ENCODE data around the gene ACTG1. TPM values are rescaled to one million over a fixed set of nuclear protein-coding genes. Genes with fewer than 3 reads are reported as not detected.
"Not testable (repeated sequence)": the region's sequence is repeated elsewhere in the genome, so short reads cannot be mapped to it uniquely, and the experiment has no call there.

The ACTG1 gene
- total RNA-seq, 4 donors from 2014 or later, result 1,168 to 4,304 (median 2,945) TPM

DNA sequence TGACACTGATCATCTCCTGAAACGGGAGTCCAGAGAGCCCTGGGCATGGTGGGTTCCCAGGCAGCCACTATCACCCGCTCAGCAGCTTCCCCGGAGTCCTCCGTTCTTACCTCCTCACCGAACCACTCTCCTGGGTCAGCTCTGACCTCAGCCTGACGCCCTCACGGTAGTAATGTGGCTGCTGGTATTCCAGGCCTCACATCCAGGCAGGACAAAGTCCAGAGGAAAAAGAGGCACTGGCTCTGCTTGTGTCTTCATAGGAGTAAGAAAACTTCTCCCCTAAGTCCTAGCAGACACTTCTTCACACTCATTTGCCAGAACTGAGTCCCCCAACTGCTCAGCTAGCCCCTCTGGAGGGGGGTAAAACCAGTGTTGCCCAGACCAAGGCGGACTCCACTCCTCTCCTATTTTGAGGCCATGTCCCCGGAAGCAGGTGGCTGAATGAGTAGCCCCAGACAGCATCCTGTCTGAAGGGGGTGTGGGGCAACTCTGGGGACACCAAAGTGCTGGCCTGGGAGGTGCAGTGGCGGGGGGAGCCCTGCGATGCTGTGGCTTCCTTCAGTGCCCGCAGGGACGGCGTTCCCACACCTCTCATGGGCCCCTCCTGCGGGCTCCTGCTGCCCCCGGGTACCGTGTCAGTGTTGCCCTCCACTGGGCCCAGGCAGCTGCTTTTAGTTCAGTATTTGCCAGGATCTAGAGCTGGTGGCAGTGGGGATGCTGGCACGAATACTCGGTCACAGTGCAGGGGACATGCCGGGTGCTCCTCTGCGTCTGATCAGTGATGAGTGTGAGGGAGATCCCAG lies 20.9 kb upstream of the ACTG1 start:
- Histone ChIP-seq H3K27me3 (no peaks in the 10 kb centered on the region), H3K4me3 (replicated peaks in 1 of 3) (no peak overlapping the region)
- intact Hi-C loops (cut with DNase I), result no loop called here

DNA sequence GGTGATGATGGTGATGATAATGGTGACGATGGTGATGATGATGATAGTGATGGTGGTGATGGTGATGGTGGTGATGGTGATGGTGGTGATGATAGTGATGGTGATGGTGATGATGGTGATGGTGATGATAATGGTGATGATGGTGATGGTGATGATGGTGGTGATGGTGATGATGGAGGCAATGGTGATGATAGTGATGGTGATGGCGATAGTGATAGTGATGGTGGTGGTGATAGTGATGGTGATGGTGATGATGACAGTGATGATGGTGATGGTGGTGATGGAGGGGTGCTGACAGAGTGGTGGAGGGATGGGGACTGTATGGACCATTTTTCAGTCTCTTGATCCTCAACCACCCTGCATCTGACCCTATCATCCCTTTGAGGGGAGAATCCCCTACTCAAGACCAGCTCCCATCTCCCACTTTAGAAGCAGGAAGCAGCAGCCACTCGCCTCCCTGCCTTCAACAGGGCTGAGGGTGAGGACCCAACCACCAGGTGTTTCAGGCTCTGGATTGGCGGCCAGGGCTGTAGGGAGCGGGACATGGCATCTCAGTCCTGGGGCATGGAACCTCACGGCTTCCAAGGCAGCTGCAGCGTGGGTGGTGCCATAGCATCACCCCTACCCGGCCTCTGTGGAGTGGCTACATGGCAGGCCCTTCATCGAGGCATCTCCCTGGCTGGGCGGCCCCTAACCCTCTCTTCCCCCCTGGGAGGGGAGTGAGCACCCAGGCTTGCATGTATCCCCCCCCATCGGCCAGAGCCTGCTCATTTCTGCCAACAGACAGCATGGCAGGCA lies 20.1 kb upstream of the ACTG1 start:
- H3K4me1 ChIP-seq, result peaks cover 7 to 35% of the 10 kb centered on the region in 2 donors
- WGBS, 2 donors, result 92% methylated on average over 4 to 10 of the region's 11 CpGs
- no peaks in the 10 kb centered on the region for H3K36me3 ChIP-seq
- TF ChIP-seq POLR2A (IDR thresholded peaks at IDR 0.05), result no peak
- TF ChIP-seq, protein P1, sequence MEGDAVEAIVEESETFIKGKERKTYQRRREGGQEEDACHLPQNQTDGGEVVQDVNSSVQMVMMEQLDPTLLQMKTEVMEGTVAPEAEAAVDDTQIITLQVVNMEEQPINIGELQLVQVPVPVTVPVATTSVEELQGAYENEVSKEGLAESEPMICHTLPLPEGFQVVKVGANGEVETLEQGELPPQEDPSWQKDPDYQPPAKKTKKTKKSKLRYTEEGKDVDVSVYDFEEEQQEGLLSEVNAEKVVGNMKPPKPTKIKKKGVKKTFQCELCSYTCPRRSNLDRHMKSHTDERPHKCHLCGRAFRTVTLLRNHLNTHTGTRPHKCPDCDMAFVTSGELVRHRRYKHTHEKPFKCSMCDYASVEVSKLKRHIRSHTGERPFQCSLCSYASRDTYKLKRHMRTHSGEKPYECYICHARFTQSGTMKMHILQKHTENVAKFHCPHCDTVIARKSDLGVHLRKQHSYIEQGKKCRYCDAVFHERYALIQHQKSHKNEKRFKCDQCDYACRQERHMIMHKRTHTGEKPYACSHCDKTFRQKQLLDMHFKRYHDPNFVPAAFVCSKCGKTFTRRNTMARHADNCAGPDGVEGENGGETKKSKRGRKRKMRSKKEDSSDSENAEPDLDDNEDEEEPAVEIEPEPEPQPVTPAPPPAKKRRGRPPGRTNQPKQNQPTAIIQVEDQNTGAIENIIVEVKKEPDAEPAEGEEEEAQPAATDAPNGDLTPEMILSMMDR (IDR thresholded peaks at IDR 0.05), result no peak
- intact Hi-C loops (cut with DNase I), result no loop called here
- no peaks in the 10 kb centered on the region for H3K9me3 ChIP-seq
- no peaks in the 10 kb centered on the region for H3K27me3 ChIP-seq
- H3K27ac ChIP-seq, result no peak overlapping the region
- no peak for DNase-seq
- no peak overlapping the region for H3K4me3 ChIP-seq (replicated peaks in 1 of 3)

More for the DNA sequence above, 20.9 kb upstream of the ACTG1 start:
- no peak for TF ChIP-seq POLR2A (IDR thresholded peaks at IDR 0.05)
- TF ChIP-seq, protein P1 (IDR thresholded peaks at IDR 0.05), result no peak
- 72 to 85% methylated on average over 12 to 13 of the region's 21 CpGs for WGBS, 2 donors
- Histone ChIP-seq H3K36me3 (no peaks in the 10 kb centered on the region), H3K9me3 (no peaks in the 10 kb centered on the region), H3K27ac (no peak overlapping the region), H3K4me1 (peaks cover 0 to 28% of the 10 kb centered on the region in 2 donors)
- DNase-seq, result no peak

DNA sequence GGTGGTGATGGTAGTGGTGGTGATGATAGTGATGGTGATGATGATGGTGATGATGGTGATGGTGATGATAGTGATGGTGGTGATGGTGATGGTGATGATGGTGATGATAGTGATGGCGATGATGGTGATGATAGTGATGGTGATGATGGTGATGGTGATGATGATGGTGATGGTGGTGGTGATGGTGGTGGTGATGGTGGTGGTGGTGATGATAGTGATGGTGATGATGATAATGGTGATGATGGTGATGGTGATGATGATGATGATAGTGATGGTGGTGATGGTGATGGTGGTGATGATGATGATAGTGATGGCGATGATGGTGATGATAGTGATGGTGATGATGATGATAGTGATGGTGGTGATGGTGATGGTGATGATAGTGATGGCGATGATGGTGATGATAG lies 19.4 kb upstream of the ACTG1 start:
- H3K4me3 ChIP-seq (replicated peaks in 1 of 3); H3K9me3 ChIP-seq; DNase-seq; H3K27me3 ChIP-seq; intact Hi-C loops (cut with DNase I); H3K27ac ChIP-seq; H3K36me3 ChIP-seq: not testable (repeated sequence)
- H3K4me1 ChIP-seq, result peaks cover 14 to 35% of the 10 kb centered on the region in 2 donors
- 85 to 98% methylated on average over 3 of the region's 3 CpGs for WGBS, 2 donors

DNA sequence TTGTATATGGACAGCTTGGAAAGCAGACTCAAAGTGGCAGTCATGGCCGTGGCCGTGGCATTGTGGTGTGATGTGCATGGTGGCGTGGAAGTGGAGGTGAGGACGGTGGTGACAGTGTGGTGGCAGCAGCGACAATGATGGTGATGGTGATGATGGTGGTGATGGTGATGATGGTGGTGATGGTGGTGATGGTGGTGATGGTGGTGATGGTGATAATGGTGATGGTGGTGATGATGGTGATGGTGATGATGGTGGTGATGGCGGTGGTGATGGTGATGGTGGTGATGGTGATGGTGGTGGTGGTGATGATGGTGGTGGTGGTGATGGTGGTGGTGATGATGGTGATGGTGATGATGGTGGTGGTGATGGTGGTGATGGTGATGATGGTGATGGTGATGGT lies 18.4 kb upstream of the ACTG1 start:
- H3K4me1 ChIP-seq, result peaks cover 24 to 42% of the 10 kb centered on the region in 2 donors
- H3K27ac ChIP-seq; H3K36me3 ChIP-seq; DNase-seq; H3K4me3 ChIP-seq (replicated peaks in 1 of 3); intact Hi-C loops (cut with DNase I); H3K27me3 ChIP-seq; H3K9me3 ChIP-seq: not testable (repeated sequence)
- WGBS, 2 donors, result 81% methylated on average over 6 of the region's 6 CpGs

- H3K36me3 ChIP-seq, result no peaks in the 10 kb centered on the region
- H3K27me3 ChIP-seq, result no peaks in the 10 kb centered on the region
- 76 to 96% methylated on average over 5 of the region's 6 CpGs for WGBS, 2 donors
- no peak overlapping the region for H3K4me3 ChIP-seq (replicated peaks in 1 of 3)
- no peaks in the 10 kb centered on the region for H3K9me3 ChIP-seq
- no peak for DNase-seq
- no peak overlapping the region for H3K27ac ChIP-seq
- H3K4me1 ChIP-seq, result peaks cover 29 to 49% of the 10 kb centered on the region in 2 donors
- intact Hi-C loops (cut with DNase I), result no loop called here
- TF ChIP-seq, protein P1 (IDR thresholded peaks at IDR 0.05), result no peak
- TF ChIP-seq POLR2A (IDR thresholded peaks at IDR 0.05), result no peak
Measured at GRCh38 chr17:81529437-81529803, 16.8 kb upstream of the ACTG1 start.

Measured in thyroid gland (tissue), 4 donors.